NCI-H1417 treated with DMSO at 0.1 percent for 48 hours (cell line): ENCODE measurements around the gene CHRNB1.

Experiments
- DNase-seq: peaks from one replicate; lab custom pipeline; 2025; lab: John Stamatoyannopoulos, UW

The CHRNB1 gene, protein sequence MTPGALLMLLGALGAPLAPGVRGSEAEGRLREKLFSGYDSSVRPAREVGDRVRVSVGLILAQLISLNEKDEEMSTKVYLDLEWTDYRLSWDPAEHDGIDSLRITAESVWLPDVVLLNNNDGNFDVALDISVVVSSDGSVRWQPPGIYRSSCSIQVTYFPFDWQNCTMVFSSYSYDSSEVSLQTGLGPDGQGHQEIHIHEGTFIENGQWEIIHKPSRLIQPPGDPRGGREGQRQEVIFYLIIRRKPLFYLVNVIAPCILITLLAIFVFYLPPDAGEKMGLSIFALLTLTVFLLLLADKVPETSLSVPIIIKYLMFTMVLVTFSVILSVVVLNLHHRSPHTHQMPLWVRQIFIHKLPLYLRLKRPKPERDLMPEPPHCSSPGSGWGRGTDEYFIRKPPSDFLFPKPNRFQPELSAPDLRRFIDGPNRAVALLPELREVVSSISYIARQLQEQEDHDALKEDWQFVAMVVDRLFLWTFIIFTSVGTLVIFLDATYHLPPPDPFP

DNA sequence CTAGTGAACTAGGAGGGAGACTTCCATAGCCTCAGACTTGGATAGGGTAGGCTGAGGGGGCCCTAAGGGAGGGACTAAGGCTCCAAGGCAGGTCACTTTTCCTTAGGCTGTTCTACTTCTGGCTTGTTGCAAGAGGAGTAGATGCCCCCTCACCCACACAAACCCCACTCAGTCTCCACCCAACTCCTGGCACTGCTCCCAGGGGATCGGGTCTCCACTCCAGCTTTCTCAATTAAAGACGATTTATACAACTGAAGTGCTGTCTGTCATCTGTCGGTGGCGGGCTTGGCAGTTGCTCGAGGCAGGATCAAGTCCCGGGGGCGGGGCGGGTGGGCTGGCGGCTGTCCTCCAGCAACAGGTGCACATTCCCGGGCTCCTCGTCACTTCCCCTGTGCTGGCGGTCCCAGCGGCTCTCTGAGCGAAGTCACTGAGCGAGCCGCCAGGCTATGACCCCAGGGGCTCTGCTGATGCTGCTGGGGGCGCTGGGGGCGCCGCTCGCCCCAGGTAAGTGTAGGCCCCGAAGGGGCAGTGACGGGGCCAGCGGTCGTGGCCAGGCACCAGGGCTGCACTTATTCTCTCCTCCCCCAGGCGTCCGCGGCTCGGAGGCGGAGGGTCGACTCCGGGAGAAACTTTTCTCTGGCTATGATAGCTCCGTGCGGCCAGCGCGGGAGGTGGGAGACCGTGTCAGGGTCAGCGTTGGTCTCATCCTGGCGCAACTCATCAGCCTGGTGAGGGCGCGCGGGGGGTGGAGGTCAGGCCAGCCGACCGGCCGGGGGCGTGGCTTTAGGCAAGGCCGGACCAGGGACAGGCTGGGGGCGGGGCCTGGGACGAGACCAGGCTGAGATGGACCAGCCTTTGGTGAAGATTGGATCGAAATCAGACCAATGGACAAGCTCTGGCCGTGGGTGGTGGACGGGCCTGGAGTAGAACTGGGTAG is at the start of gene CHRNB1:
Gene CHRNB1, plus strand, starts transcription at position 380 of the 937 bp plus-strand sequence. Its CDS starts 67 bp downstream, at position 447.
- no peak for DNase-seq

DNA sequence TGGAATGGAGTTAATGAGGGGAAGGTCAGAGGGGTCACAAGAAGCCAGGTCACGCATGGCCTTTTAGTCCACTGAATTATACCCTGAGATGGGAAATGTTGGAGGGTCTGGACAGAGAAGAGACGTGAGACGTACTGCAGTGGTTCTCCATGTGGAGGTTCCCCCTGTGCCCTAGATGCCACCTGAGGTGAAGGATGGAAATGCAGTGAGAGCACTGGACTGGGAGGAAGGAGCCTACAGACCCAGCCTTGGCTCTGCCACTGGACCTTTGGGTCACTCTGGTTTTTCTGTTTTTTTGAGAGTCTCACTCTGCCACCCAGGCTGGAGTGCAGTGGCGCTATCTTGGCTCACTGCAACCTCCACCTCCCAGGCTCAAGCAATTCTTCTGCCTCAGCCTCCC is 48.7 kb upstream of the CHRNB1 start:
- no peak for DNase-seq

DNA sequence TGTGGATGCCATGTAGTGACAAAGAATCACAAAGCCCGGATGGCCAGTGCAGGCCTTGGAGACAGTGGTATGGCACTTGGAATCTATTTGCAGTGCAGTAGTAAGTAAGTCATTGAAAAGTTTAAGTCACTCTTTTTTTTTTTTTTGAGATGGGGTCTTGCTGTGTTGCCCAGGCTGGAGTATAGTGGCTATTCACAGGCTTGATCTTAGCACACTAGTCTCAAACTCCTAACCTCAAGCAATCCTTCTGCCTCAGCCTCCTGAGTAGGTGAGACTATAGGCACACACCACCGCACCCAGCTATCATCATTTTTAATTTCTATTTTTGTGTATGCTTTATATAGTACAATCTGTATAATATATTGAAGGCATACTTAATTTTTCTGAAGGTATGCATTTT is 46.2 kb upstream of the CHRNB1 start:
- no peak for DNase-seq

DNA sequence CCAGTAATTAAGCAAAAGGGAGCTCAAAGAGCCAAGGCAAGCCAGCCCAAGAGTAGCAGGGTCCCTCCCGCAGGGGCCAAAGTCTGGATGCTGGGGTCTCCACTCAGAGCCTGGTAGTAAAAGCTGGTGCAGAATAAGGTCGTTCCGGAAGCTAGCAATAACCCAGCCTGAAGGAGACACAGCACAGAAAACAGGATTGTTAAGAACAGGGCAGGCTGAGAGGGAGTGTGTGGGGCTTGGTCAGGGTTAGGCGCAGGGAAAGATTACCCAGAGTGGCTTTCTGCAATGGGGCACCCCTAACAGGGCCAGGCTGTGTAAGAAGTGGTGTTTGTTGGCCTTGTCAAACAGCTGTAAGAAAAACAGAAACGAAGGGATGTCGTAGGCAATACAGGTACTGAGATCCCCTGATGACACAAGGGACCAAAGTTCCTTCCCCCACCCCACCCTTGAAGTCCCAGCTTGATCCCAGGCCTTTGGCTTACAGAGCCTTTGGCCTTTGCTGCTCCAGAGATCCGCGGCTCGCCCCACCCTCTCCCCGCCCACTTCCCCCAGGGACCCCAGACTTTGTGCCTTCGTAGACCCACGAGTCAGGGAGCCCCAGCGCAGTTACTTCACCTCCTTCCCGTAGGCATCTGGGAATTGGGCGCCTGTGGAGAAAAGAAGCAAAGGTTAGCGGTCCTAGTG is 41.7 kb upstream of the CHRNB1 start:
- no peak for DNase-seq

DNA sequence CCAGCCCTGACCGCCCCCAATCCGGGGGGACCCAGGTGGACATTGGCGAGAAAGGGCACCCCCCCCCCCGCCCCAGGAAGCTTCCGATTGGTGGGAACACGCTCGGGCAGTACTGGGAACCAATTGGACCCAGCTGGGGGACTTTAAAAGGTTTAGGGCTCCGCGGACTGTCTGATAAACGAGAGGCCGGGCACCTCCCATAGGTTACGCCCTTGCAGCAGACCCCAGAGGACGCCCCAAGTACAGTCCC is 41.2 kb upstream of the CHRNB1 start:
- DNase-seq, result no peak

DNA sequence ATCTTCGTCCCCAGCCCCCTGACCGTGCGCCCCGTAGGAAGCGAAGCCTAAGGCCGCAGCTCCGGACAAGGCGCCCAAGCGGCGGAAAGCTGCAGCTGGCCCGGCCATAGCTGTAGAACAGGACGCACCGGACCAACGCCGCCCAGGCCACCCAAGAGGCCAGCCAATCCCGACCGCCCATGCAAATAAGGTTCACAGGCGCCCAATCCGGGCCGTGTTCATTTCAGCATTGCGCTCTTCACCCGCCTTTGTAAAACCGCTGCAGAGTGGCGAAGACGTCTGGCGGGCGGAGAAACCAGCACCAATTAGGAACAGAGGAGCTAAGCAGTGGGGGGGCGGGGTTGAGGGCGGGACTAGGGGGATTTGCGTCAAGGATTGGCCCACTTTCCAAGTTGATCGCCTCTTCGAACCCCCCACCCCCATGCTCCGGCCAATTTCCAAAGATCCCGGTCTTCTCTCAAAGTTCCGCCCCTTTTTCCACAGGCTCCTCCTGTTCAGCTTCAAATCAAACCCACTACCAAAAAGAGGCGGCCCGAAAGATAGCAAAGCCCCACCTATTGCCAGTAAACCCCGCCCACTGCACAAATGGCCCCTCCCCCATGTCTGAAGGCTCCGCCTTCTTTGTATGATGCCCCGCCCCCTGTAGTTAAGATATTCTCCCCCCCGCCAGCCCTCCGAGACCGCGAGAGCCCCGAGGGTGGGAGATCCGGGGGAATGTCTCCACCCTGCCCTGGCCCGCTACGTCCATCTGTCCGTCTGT is 40.7 kb upstream of the CHRNB1 start, which contains the start of gene TMEM256:
Gene TMEM256, minus strand, starts transcription at position 121 of the 760 bp plus-strand sequence. Its CDS starts 13 bp downstream, at position 108.
- peak; percentile 83 for DNase-seq

DNA sequence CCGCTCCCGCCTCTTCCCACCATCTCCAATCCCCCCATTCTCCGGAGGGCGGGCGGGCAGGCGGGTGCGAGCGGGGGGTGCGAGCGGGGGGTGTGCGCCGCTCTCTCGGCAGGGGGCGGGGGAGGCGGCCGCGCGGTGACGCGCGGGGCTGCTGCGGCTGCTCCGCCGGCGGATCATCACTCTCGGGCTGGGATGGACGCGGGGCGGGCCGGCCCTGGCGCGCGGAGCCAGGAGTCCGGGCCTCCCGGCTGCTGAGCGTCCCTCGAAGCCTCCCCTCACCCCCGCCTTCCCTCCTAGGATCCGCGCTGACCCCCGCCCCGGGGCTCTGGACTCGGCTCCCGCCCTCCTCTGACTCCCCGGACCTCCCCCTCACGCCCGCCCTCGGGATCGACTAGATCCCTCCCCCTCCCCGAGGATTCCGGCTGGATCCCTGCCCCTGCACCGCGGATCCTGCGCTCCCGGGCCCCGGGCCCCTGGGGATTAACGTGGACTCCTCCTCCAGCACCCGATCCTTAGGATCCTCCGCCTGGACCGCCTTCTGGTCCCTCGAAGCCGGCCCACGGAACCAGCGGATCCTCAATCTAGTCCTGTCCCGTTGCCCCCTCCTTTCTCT is 40.0 kb upstream of the CHRNB1 start:
- DNase-seq, result no peak

DNA sequence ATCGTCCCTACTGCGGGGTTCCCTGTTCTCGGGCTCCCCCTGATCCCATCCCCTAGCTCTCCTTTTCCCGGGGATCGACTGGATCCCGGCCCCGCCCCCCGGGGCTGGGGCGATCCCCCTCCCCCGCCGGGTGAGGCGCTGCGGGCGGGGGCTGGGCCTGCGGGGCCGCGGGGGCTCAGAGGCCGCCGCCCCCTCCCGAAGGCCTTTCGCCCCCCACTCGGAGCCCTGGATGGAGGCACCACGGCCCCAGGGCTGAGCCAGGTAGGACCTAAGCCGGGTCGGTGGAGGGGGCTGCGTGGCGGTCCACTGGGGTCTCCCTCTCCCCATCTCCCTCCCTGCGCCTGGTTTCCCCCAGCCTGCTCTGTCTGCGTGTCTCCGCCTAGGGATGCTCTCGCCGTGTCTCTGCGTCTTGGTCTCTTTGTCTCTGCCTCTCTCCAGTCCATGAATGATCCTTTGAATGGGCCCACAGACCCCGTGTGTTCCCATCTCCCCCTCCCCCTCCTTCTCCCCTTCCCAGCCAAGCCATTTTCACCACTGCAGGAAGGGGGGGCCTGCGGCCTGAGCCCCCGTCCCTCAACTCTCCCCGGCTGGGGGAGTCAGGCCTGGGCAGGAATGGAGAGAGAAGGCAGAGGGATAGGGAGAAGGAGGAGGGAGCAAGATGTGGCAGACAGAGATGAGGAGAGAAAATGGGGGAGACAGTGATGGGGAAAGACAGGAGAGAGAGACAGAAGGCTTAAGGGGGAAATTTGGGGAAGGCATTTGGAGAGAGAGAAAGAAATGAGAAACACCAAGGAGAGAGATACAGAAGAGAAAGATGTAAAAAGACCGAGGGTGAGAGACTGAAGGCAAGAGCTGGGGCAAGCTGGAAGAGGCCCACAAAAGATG is 39.3 kb upstream of the CHRNB1 start:
- no peak for DNase-seq

DNA sequence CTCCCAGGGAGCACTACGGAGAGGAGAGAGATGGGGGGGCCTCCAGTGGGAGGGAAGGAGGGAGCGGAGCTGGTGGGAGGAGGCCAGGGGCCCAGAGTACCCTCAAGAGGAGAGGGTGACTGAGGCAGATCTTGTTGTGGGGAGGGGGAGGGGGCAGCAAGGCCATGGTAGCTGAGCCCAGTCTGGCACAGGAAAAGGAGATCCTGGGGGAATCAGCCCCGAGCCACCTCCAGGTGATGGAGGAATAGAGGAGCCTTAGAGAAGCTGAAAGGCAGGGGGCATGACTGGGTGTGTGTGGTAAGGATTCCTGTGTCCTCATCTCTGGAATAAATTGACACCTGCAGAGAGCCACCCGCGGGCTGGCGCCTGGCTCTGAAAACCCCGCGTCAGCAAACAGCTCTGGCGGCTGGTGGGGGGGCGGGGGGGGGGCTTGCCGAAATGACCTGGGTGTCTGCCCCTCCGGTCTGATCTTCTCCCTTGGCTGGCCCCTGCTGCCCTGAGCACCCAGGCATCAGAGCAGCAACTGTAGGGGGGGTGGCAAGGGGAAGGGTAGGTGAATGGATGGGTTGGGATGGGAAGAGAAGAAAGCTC is 38.5 kb upstream of the CHRNB1 start:
- no peak for DNase-seq

DNA sequence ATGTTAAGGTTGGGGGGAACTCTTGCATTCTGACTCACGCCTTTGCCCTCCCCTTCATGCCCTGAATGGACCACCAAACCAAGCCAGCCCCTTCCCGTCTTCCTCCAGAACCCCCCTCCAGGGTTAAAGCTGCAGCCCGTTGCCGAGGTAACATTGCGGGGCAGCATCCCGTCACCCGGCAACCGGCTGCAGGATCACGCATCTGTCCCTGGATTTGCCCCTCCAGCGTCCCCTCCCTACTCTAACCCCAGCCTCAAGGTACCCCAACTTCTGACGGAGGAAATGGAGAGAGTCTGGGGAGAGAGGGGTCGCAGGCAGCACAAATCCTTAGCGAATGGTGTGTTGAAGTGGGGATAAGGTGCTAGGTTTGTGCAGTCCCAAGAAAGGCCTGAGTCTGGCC is 37.8 kb upstream of the CHRNB1 start:
- no peak for DNase-seq

DNA sequence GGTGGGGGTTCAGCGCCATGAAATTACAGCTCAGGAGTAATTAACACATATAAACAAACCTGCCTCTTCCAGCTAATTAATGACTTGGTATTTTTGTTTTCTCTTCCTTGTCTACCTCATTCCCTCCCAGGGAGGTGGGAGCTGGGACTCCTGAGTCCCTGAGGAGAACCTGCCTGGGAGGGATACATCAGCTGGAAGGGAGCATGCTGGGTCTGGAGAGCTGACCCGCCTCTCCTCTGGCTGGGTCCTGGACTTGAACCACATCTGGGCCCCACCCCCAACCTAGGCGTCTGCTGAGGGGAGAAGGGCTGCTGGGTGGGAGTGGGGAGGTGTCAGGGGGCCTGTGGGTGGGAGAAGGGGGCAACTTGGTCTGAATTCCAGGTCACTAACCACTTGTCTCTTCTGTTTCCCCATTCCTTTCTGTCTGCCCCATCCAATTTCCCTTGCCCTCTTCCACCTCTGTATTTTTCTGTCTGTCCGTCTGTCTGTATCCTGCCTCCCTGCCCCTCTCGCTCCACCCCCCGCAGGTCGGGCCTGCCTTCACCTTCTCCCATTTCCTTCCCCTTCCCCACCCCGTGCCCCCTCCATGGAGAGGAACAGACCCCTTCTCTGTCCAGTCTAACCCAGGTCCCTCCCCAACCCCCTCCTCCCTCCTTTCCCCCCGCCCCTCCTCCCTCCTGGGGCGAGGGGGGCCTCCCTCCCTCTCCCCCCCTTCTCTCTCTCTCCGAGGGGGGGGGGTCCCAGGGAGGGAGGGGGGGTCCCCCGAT is 37.2 kb upstream of the CHRNB1 start, which contains the start of gene NLGN2:
Gene NLGN2, plus strand, starts transcription at position 361 of the 767 bp plus-strand sequence. CDS start 411 bp downstream, outside the sequence.
- no peak for DNase-seq

DNA sequence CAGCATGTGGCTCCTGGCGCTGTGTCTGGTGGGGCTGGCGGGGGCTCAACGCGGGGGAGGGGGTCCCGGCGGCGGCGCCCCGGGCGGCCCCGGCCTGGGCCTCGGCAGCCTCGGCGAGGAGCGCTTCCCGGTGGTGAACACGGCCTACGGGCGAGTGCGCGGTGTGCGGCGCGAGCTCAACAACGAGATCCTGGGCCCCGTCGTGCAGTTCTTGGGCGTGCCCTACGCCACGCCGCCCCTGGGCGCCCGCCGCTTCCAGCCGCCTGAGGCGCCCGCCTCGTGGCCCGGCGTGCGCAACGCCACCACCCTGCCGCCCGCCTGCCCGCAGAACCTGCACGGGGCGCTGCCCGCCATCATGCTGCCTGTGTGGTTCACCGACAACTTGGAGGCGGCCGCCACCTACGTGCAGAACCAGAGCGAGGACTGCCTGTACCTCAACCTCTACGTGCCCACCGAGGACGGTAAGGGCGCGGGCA is 36.6 kb upstream of the CHRNB1 start:
- DNase-seq, result no peak

DNA sequence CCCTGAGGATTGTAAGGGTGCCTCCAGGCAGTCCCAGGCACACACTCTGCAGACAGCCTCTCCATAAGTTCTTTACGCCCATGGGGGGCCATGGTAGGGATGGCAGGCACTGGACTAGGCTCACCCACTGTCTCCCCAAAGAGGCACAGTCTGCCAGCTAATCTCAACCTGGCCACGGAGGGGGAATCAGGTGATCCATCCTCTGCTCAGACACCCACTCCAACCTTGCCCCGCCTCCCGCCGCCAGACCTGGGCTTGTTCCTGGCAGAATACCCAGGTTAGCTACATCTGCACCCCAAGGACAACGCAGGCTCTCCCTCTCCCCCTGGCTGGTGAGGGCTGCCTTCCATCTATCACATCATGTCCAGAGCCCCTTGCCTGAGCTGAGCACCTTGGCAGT is 36.0 kb upstream of the CHRNB1 start:
- DNase-seq, result no peak

DNA sequence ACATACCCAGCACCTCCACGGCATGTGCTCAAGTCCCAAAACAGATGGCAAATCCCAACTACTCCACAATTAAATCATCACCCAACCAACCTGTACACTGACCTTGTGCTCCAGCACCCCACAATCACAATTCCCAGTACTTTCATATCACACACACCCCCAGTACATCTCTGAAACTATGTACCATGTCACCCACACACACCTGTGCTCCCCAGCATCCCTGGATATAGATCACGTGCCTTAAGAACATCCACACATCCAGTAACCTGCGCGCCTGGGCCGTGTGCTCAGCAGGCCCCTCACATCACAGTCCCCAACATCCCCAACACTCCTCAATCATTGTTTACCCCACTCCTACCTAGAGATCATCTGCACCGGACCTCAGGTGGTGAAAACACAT is 35.1 kb upstream of the CHRNB1 start:
- no peak for DNase-seq

DNA sequence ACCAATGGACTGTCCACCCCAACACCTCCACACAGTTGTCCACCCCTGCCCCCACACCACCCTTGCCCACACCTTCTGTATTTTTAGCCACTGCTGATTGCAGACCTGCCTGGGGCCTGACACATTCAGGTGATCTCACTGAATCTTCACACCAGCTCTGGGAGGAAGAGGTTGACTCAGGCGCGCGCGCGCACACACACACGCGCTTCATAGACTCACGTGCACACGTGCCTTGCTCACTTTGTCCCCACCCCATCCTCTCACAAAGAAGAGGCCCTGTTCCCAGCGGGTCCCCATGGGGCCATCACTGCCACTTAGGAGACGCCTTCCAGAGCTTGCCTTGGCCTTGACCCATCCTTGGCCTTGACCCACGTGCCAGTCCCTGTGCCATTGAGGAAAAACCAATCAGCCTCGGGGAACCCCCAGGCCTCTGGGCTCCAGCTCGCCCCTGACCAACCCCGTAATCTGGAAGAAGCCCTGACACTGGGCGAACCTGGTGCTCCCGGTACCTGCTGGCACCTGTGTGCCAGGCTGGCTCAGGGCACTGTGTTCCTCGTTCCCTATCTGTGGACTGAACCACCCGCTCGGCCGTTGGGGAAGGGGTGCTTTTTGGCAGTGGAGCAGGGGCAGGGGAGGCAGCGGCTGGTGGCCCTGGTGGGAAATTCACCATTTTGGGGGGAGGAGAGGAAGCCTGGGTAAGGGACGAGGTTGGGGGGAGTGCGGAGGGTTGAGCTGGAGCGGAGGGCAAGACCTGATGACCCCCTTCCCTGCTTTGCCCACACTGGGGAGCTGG is 34.0 kb upstream of the CHRNB1 start:
- no peak for DNase-seq

DNA sequence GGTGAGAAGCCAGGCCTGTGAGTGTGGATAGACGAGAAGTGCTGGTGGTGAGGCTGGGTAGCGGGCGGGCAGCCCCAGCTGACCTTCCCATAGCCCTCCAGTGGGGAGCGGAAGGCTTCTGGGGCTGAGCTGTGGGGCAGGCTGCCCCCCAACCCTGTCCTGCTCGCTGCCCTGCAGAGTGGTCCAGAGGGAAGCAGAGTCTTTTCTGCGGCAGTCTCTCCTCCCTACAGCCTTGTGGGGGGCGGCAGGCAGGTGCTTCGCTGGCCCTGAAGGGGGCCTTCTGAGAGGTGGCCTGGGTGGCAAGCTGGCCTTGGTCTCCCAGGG is 33.5 kb upstream of the CHRNB1 start:
- no peak for DNase-seq

DNA sequence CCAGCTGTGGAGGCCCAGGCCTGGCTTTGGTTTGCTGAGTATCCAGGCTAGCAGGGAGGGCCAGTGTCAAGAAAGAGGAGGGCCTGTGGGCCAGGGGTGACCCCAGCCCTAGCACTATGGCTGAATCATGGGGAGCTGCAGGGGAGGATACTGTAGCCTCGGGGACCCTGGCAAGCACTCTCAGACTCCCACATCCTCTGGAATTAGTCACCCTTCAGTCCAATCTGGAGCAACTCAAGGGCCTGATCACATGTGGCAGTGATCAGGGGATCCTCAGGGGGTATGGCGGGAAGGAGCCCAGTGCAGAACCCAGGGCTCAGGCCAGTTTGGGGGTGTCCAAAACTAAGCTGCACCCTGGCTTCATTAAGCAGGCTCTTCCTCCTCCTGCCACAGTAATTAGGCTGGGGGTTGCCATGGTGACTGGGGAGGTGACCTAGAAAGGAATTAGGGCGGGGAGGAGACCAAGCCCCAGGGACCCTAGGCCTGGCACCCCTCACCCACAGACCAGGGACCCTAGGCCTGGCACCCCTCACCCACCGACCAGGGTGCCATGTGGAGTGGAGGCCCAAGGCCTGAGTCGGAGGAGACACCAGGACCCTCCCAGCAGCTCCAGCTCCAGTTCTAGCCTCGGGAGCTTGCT is 31.4 kb upstream of the CHRNB1 start:
- no peak for DNase-seq

DNA sequence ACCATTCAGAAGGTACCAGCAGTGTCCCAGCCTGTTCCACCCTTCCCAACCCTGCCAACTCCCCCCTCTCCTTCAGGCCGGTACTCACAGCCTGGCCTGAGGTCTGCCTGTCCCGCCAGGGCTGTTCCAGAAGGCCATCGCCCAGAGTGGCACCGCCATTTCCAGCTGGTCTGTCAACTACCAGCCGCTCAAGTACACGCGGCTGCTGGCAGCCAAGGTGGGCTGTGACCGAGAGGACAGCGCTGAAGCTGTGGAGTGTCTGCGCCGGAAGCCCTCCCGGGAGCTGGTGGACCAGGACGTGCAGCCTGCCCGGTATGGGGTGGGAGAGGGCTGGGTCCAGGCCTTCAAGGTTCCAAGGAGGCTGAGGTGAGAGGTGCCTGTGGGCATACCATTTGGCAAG is 30.0 kb upstream of the CHRNB1 start:
- no peak for DNase-seq
